ENCODE results near the gene TRIM59. TPM values are rescaled to one million over a fixed set of nuclear protein-coding genes. Genes with fewer than 3 reads are reported as not detected.

The TRIM59 gene
- total and polyA plus RNA-seq, 9 of the 15 experiments (the other 6 are each of a cell fraction or from before 2014, with no cell fraction given), result 16.8 to 101 (median 34.8) TPM

GRCh38 chr3:160399125-160400029 lies 50.2 kb downstream of the TRIM59 start, which contains the start of the genes IFT80 and SMC4 (continued):
- TF ChIP-seq UBTF (IDR thresholded peaks at IDR 0.05; ENCODE audit: borderline replicate concordance in 1 of 2, low read depth in 2 of 2, low read length in 2 of 2), result peak; percentile 80 to 94; a peak in 3 of 4 replicates
- TF ChIP-seq BCOR (IDR thresholded peaks at IDR 0.05), result peak; percentile 39; the same call in 1 of the 2 replicates
- peak; percentile 58; the same call in 1 of the 2 replicates for TF ChIP-seq MBD2 (IDR thresholded peaks at IDR 0.05; ENCODE audit: borderline replicate concordance, low read depth)
- TF ChIP-seq ZBTB8A (IDR thresholded peaks at IDR 0.05; ENCODE audit: partially characterized antibody), result no peak
- peak; percentile 82 for TF ChIP-seq SP1 (CRISPR knock-in tag; IDR thresholded peaks at IDR 0.05)
- TF ChIP-seq GTF2E2 (tag; IDR thresholded peaks at IDR 0.05), result peak; percentile 93
- TF ChIP-seq ZNF785 (CRISPR knock-in tag; IDR thresholded peaks at IDR 0.05), result no peak
- no peak for TF ChIP-seq NR0B1 (IDR thresholded peaks at IDR 0.05; ENCODE audit: partially characterized antibody)
- TF ChIP-seq RBM17 (IDR thresholded peaks at IDR 0.05; ENCODE audit: borderline replicate concordance, low read depth, low read length), result no peak
- TF ChIP-seq CTBP1 (IDR thresholded peaks at IDR 0.05; ENCODE audit: borderline replicate concordance), result peak; percentile 88
- TF ChIP-seq SMAD4 (CRISPR knock-in tag; conservative IDR thresholded peaks at IDR 0.05), result peak; percentile 45; the same call in 1 of the 2 replicates
- TF ChIP-seq ZBTB7A (IDR thresholded peaks at IDR 0.05; ENCODE audit: borderline replicate concordance, control insufficient read depth, low read depth, low read length), result peak; percentile 31; the same call in 1 of the 2 replicates
- TF ChIP-seq HNRNPLL (IDR thresholded peaks at IDR 0.05; ENCODE audit: low read depth, low read length, poor library complexity, severe bottlenecking), result peak; percentile 67
- peak; percentile 65 for TF ChIP-seq ELF1 (tag; IDR thresholded peaks at IDR 0.05)
- TF ChIP-seq CBX3 (IDR thresholded peaks at IDR 0.05; ENCODE audit: borderline replicate concordance in 1 of 2, low read length in 2 of 2), result peak in 1 of 2 experiments; percentile 83; a peak in 2 of 3 replicates
- peak; percentile 100 for TF ChIP-seq FOXM1 (IDR thresholded peaks at IDR 0.05; ENCODE audit: low read depth)
- TF ChIP-seq FOXM1 (CRISPR knock-in tag; IDR thresholded peaks at IDR 0.05; ENCODE audit: low read depth), result peak; percentile 34; the same call in 1 of the 2 replicates
- TF ChIP-seq KDM5B (IDR thresholded peaks at IDR 0.05; ENCODE audit: insufficient replicate concordance, low read depth, low read length), result peak; percentile 80
- TF ChIP-seq MCM5 (IDR thresholded peaks at IDR 0.05; ENCODE audit: low read depth), result no peak
- TF ChIP-seq ILF3 (IDR thresholded peaks at IDR 0.05; ENCODE audit: borderline replicate concordance), result no peak
- peak; percentile 98 for TF ChIP-seq ZHX1 (conservative IDR thresholded peaks at IDR 0.05; ENCODE audit: low read length)
- no peak for TF ChIP-seq SMARCA4 (IDR thresholded peaks at IDR 0.05)
